GM12878 (cell line): ENCODE results near the gene CAPS. TPM values are rescaled to one million over a fixed set of nuclear protein-coding genes. Genes with fewer than 3 reads are reported as not detected.

Experiments used
- ATAC-seq: fragments of 200-7000 bp; cut with Tn5 transposase; 3 replicates; pipeline ENCODE4 v1.9.1; 2020; ENCODE audit warnings: mild to moderate bottlenecking, moderate library complexity
- BruUV-seq: library from RNA; stranded (reverse); fragments of 400-500 nt; replicated peaks from 2 replicates; lab custom pipeline; 2021; lab: Mats Ljungman, UMichigan
- CTCF ChIA-PET: fragments of 300-600 bp; sonication (Branson Sonifier 250); formaldehyde crosslinking; extraction: SDS; loops from one replicate; lab custom pipeline; 2021; ENCODE audit warnings: inconsistent platforms; lab: Yijun Ruan, JAX
- POLR2A ChIA-PET: fragments of 350-600 bp; formaldehyde crosslinking; extraction: SDS; loops from one replicate; lab custom pipeline; 2021; ENCODE audit warnings: inconsistent platforms; lab: Charles Lee
- RAD21 ChIA-PET: fragments of 300-600 bp; sonication (Branson Sonifier 250); formaldehyde crosslinking; loops from one replicate; lab custom pipeline; 2023; ENCODE audit warnings: antibody characterized with exemption; ENCODE audit not compliant: unreplicated experiment; lab: Charles Lee
- SMC1A ChIA-PET: fragments of 300-600 bp; sonication (Branson Sonifier 250); formaldehyde crosslinking; loops from one replicate; lab custom pipeline; 2023; ENCODE audit not compliant: unreplicated experiment, uncharacterized antibody; lab: Charles Lee
- DNase-seq: peaks from one replicate; pipeline ENCODE4 v3.0.0-alpha.2; 2011; ENCODE audit warnings: low read depth, low spot score
- FAIRE-seq: peaks from 3 replicates; lab custom pipeline; 2011; peaks lifted over from hg19 to GRCh38; lab: Jason Lieb, UNC
- H2AFZ ChIP-seq: 2 replicates; pipeline ENCODE4 v1.6.0; 2011; ENCODE audit warnings: low read depth, low read length, control low read depth; ENCODE audit not compliant: control insufficient read depth
- H3K27ac ChIP-seq: 2 replicates; pipeline ENCODE4 v1.5.1; 2011; ENCODE audit warnings: control low read depth; ENCODE audit not compliant: control insufficient read depth, insufficient read depth
- H3K27me3 ChIP-seq, 2 experiments: replicated peaks in 1 of 2; 2 replicates each; pipeline versions ENCODE4 v1.6.0 to v1.6.1; 2011; ENCODE audit warnings: low read length in 1 of 2; ENCODE audit not compliant: control insufficient read depth in 2 of 2, insufficient read depth in 2 of 2
- H3K36me3 ChIP-seq, 2 experiments: 2 replicates each; pipeline ENCODE4 v1.5.1; 2011; ENCODE audit warnings: low read length in 1 of 2; ENCODE audit not compliant: control insufficient read depth in 2 of 2, insufficient read depth in 2 of 2
- H3K4me1 ChIP-seq: 2 replicates; pipeline ENCODE4 v1.6.1; 2011; ENCODE audit warnings: mild to moderate bottlenecking, low read length, moderate library complexity, mixed read lengths; ENCODE audit not compliant: control insufficient read depth, insufficient read depth
- H3K4me2 ChIP-seq: 2 replicates; pipeline ENCODE4 v1.6.0; 2011; ENCODE audit warnings: control low read depth; ENCODE audit not compliant: control insufficient read depth, insufficient read depth
- H3K4me3 ChIP-seq: fragments of 200-600 bp; sonication (generic); 2 replicates; pipeline ENCODE4 v1.5.1; 2016
- H3K79me2 ChIP-seq: 2 replicates; pipeline ENCODE4 v1.6.0; 2011; ENCODE audit warnings: low read length; ENCODE audit not compliant: control insufficient read depth, insufficient read depth
- H3K9ac ChIP-seq: 2 replicates; pipeline ENCODE4 v1.8.0; 2011; ENCODE audit warnings: low read length, control low read depth, mixed read lengths; ENCODE audit not compliant: control insufficient read depth, insufficient read depth
- H3K9me3 ChIP-seq: replicated peaks from 3 replicates; pipeline ENCODE4 v1.5.1; 2011; ENCODE audit warnings: mild to moderate bottlenecking, low read length; ENCODE audit not compliant: control insufficient read depth, insufficient read depth
- H4K20me1 ChIP-seq: 2 replicates; pipeline ENCODE4 v1.6.0; 2011; ENCODE audit not compliant: control insufficient read depth, insufficient read depth
- BMI1 ChIP-seq: fragments of 450-650 bp; IDR thresholded peaks from 2 replicates; pipeline ENCODE4 v1.6.1; 2016; ENCODE audit warnings: mild to moderate bottlenecking, moderate library complexity, borderline replicate concordance
- CHD1 ChIP-seq: IDR thresholded peaks from 2 replicates; pipeline ENCODE4 v1.6.1; 2012; ENCODE audit warnings: low read depth, low read length, improper control_type of control experiment
- CREM ChIP-seq: IDR thresholded peaks from 2 replicates; pipeline ENCODE4 v1.6.1; 2014; ENCODE audit warnings: antibody characterized with exemption, low read depth
- EGR1 ChIP-seq, 2 experiments: IDR thresholded peaks; 1 replicate in 1 of 2; 2 replicates in 1 of 2; pipeline ENCODE4 v1.6.1; 2011 to 2012; ENCODE audit warnings: low read depth in 2 of 2, low read length in 2 of 2, borderline replicate concordance in 1 of 2, mild to moderate bottlenecking in 1 of 2, moderate library complexity in 1 of 2
- GATAD2B ChIP-seq: fragments of 450-650 bp; conservative IDR thresholded peaks from 2 replicates; pipeline ENCODE4 v1.6.1; 2017; ENCODE audit warnings: low read depth, mild to moderate bottlenecking, moderate library complexity
- KAT2A ChIP-seq: conservative IDR thresholded peaks from 2 replicates; pipeline ENCODE4 v1.6.1; 2011; ENCODE audit warnings: low read depth, low read length; ENCODE audit not compliant: control insufficient read depth
- MYB ChIP-seq: fragments of 150-350 bp; IDR thresholded peaks from 2 replicates; pipeline ENCODE4 v1.6.1; 2014; ENCODE audit warnings: mild to moderate bottlenecking, low read depth, low read length, borderline replicate concordance
- PAX5 ChIP-seq: IDR thresholded peaks from 2 replicates; pipeline ENCODE4 v1.6.1; 2011; ENCODE audit warnings: low read depth, low read length, borderline replicate concordance
- POLR2A ChIP-seq: IDR thresholded peaks from 2 replicates; pipeline ENCODE4 v1.6.1; 2011; ENCODE audit warnings: low read depth, mild to moderate bottlenecking, low read length
- TAF1 ChIP-seq: IDR thresholded peaks from 2 replicates; pipeline ENCODE4 v1.6.1; 2011; ENCODE audit warnings: mild to moderate bottlenecking, low read depth, low read length, borderline replicate concordance
- YBX1 ChIP-seq: fragments of 450-650 bp; IDR thresholded peaks from 2 replicates; pipeline ENCODE4 v1.6.1; 2016; ENCODE audit warnings: antibody characterized with exemption
- ZNF207 ChIP-seq: fragments of 450-650 bp; IDR thresholded peaks from 2 replicates; pipeline ENCODE4 v1.6.1; 2014; ENCODE audit warnings: antibody characterized with exemption, mild to moderate bottlenecking, borderline replicate concordance
- ZZZ3 ChIP-seq: IDR thresholded peaks from 2 replicates; pipeline ENCODE4 v1.6.1; 2011; ENCODE audit warnings: low read depth; ENCODE audit not compliant: control insufficient read depth, insufficient read length
- WGBS: methylation state at CpG from one replicate; pipeline ENCODE4 v1.1.6; 2016; ENCODE audit warnings: low lambda C conversion rate; ENCODE audit not compliant: insufficient replicate concordance, insufficient coverage; ENCODE audit errors: missing lambda C conversion rate; 5-methylcytosine and 5-hydroxymethylcytosine counted together
- in situ Hi-C: fragments of 300-500 bp; cut with MboI; formaldehyde crosslinking; loops from 9 replicates; pipeline ENCODE4 v1.14.3; 2018; ENCODE audit warnings: mixed read lengths
- intact Hi-C: fragments of 100-400 bp; cut with micrococcal nuclease; formaldehyde crosslinking; loops from one replicate; pipeline ENCODE4 v1.14.2; 2022; ENCODE audit not compliant: unreplicated experiment
- polyA plus RNA-seq, 11 experiments: library from polyadenylated mRNA; depleted of rRNA in 4 of 11; unstranded in 6 of 11; stranded (reverse) in 5 of 11; fragments of >200 nt; fragmentation: Nextera tagmentation in 4 of 11; fragmentation: Illumina TruSeq in 1 of 11; extraction: Ambion mirVana in 4 of 11; extraction: Trizol in 1 of 11; gene quantifications; 1 replicate in 1 of 11; 2 replicates in 10 of 11; pipeline versions ENCODE4 v1.2.1 to v1.2.3, GENCODE V29; 2011 to 2016; ENCODE audit warnings: inconsistent platforms in 2 of 11, missing spikeins in 2 of 11, low read depth in 1 of 11
- total RNA-seq, 4 experiments: library from RNA; depleted of rRNA in 3 of 4; stranded (reverse); fragments of >200 nt in 3 of 4; fragmentation: Illumina TruSeq in 1 of 4; extraction: Trizol in 1 of 4; gene quantifications; 2 replicates each; pipeline versions ENCODE4 v1.2.1 to v1.2.3, GENCODE V29; 2013 to 2021
- TF ChIP-seq, protein P1 (sequence below): fragments of 450-650 bp; IDR thresholded peaks from 2 replicates; pipeline ENCODE4 v1.6.1; 2017; ENCODE audit warnings: antibody characterized with exemption, mild to moderate bottlenecking, moderate library complexity
- TF ChIP-seq, protein P2 (sequence below): IDR thresholded peaks from 2 replicates; pipeline ENCODE4 v1.6.1; 2011; ENCODE audit warnings: low read depth, low read length, improper control_type of control experiment, borderline replicate concordance

CAPS gene
- total and polyA plus RNA-seq, 10 of the 15 experiments (the other 5 are each of a cell fraction or from before 2014, with no cell fraction given), result 0.09 to 6.9 (median 2.9) TPM

DNA sequence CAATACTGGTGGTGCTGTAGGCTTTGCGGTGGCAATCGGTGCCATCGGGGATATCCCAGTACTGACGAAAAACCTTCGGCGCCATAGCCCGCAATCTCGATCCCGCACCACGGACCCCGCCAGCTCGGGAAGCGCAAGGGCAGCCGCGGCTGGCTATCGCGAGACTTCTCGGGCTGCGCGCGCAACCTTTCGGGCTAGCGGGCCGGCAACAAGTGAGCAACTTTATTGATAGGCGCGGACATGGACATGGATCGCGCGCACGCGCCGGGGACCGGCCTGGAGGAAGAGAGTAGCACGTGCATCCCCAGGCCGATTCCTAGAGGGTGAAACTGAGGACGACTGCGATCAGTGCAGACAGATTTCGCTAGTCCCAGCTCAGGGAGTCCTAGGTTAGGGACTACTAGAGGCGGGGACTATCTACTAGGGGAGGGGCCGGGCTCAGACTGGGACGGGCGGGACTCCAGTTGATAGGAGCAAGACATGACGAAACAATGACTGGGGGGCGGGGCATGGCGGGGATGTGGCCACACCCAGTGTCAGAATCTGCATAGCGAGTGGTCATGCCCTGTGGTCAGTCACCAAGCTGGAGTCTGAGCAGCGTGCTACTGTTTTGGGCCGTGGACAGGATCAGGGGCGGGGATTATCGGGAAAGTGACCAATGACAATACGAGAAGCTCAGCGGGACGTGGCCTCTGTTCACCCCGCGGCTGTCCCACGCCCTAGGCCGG lies 10.3 kb upstream of the CAPS start, which contains the start of gene NDUFA11 (continued):
- TF ChIP-seq, protein P1, sequence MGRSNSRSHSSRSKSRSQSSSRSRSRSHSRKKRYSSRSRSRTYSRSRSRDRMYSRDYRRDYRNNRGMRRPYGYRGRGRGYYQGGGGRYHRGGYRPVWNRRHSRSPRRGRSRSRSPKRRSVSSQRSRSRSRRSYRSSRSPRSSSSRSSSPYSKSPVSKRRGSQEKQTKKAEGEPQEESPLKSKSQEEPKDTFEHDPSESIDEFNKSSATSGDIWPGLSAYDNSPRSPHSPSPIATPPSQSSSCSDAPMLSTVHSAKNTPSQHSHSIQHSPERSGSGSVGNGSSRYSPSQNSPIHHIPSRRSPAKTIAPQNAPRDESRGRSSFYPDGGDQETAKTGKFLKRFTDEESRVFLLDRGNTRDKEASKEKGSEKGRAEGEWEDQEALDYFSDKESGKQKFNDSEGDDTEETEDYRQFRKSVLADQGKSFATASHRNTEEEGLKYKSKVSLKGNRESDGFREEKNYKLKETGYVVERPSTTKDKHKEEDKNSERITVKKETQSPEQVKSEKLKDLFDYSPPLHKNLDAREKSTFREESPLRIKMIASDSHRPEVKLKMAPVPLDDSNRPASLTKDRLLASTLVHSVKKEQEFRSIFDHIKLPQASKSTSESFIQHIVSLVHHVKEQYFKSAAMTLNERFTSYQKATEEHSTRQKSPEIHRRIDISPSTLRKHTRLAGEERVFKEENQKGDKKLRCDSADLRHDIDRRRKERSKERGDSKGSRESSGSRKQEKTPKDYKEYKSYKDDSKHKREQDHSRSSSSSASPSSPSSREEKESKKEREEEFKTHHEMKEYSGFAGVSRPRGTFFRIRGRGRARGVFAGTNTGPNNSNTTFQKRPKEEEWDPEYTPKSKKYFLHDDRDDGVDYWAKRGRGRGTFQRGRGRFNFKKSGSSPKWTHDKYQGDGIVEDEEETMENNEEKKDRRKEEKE, result no peak
- TF ChIP-seq TAF1 (peak; percentile 70), MYB (0 out of 2 replicates have a peak, but pooled peaks have one; percentile 31)

GRCh38 chr19:5904352-5905113 lies 9.5 kb upstream of the CAPS start, which contains the start of gene VMAC:
Gene VMAC (plus strand): TSS chr19:5904872. CDS start chr19:5904891, 19 bp downstream.
- H3K79me2 ChIP-seq, result peaks cover 33% of the 10 kb centered on the region
- peak; percentile 100 for FAIRE-seq
- peak within 1 kb of the TSS; percentile 100 for H2AFZ ChIP-seq
- no TSS peak for BruUV-seq
- WGBS, result under 1% methylated on average over 44 of the region's 61 CpGs
- ATAC-seq, result peak; percentile 90
- peaks cover 0 to 5% of the 10 kb centered on the region in 2 experiments; a peak in 2 of 4 replicates for H3K36me3 ChIP-seq
- peaks cover 4% of the 10 kb centered on the region; the same call in 1 of the 2 replicates for H4K20me1 ChIP-seq
- H3K27me3 ChIP-seq, result no peaks in the 10 kb centered on the region
- no peaks in the 10 kb centered on the region for H3K9me3 ChIP-seq
- H3K27ac ChIP-seq, result peak within 1 kb of the TSS; percentile 88
- RAD21 ChIA-PET, result interaction anchor here (0.6 to 2.5 kb wide), 6 partner anchors 13 to 1519 kb away, joined by 3 to 15 read pairs (median 3); partner anchors contain the start of genes NRTN and RPL36
- CTCF ChIA-PET, result interaction anchor here (0.9 to 3.1 kb wide), 7 partner anchors 11 to 215 kb away, joined by 3 to 17 read pairs (median 5); partner anchors contain the start of gene RPL36
- intact Hi-C loops, result loop anchor here (2.0 kb wide), 1 partner anchor 114 kb away; the partner anchor contains the start of gene DUS3L
- DNase-seq, result peak; percentile 100
- SMC1A ChIA-PET, result interaction anchor here (0.8 to 2.6 kb wide), 4 partner anchors 64 to 118 kb away, joined by 3 to 13 read pairs (median 6); partner anchors contain the start of gene NRTN
- in situ Hi-C loops, result no loop called here
- H3K4me1 ChIP-seq, result peaks cover 9% of the 10 kb centered on the region
- peak within 1 kb of the TSS; percentile 89 for H3K4me2 ChIP-seq
- peak within 1 kb of the TSS; percentile 100 for H3K9ac ChIP-seq
- peak within 1 kb of the TSS; percentile 95 for H3K4me3 ChIP-seq
- POLR2A ChIA-PET, result interaction anchor here (0.8 to 2.3 kb wide), 9 partner anchors 63 to 520 kb away, joined by 3 to 7 read pairs (median 3); partner anchors contain the start of genes ALKBH7, CATSPERD, DUS3L and KHSRP
- TF ChIP-seq GATAD2B (peak; percentile 60; the same call in 1 of the 2 replicates), ZNF207 (peak; percentile 89; the same call in 1 of the 2 replicates), YBX1 (no peak), CREM (no peak), PAX5 (no peak; the same call in 1 of the 2 replicates), EGR1 (IDR thresholded peaks at IDR 0.05; ENCODE audit: borderline replicate concordance in 1 of 2, low read depth in 2 of 2, low read length in 2 of 2) (no peak), KAT2A (no peak), BMI1 (no peak), ZZZ3 (no peak), POLR2A (peak; percentile 92), CHD1 (no peak)
- TF ChIP-seq, protein P2, sequence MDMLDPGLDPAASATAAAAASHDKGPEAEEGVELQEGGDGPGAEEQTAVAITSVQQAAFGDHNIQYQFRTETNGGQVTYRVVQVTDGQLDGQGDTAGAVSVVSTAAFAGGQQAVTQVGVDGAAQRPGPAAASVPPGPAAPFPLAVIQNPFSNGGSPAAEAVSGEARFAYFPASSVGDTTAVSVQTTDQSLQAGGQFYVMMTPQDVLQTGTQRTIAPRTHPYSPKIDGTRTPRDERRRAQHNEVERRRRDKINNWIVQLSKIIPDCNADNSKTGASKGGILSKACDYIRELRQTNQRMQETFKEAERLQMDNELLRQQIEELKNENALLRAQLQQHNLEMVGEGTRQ, result no peak
